Measurements from ENCODE around the gene TEX29. TPM values are rescaled to one million over a fixed set of nuclear protein-coding genes. Genes with fewer than 3 reads are reported as not detected.

TEX29 gene
- total RNA-seq, 1 donor from 2014 or later = not detected

GRCh38 chr13:111354789-111355188 is 34.3 kb downstream of the TEX29 start:
- no peak overlapping the region for H3K27ac ChIP-seq
- Mint-ChIP-seq H3K9me3 (no peaks in the 10 kb centered on the region), H3K27me3 (ENCODE audit: insufficient read depth, low read depth) (no peaks in the 10 kb centered on the region), H3K36me3 (no peaks in the 10 kb centered on the region), H3K4me1 (peaks cover 2% of the 10 kb centered on the region), H3K27ac (no peak overlapping the region), H3K4me3 (no peak overlapping the region)
- H3K9me3 ChIP-seq (ENCODE audit: low read depth) = no peaks in the 10 kb centered on the region
- no peak overlapping the region for H2AFZ ChIP-seq (replicated peaks)
- no peaks in the 10 kb centered on the region for H3F3A ChIP-seq (ENCODE audit: low read depth)
- no peak overlapping the region for H3K4me3 ChIP-seq
- H3K36me3 ChIP-seq = no peaks in the 10 kb centered on the region
- no peaks in the 10 kb centered on the region for H3K27me3 ChIP-seq
- DNase-seq (ENCODE audit: low spot score) = no peak
- no peaks in the 10 kb centered on the region for H4K20me1 ChIP-seq (ENCODE audit: low read depth)
- no peak overlapping the region for H3K9ac ChIP-seq
- no peak overlapping the region for H3K4me2 ChIP-seq
- no peaks in the 10 kb centered on the region for H3K79me2 ChIP-seq (ENCODE audit: low read depth)
- no peak for TF ChIP-seq CTCF (IDR thresholded peaks at IDR 0.05)
- TF ChIP-seq EZH2 (IDR thresholded peaks at IDR 0.05) = no peak
- peaks cover 2% of the 10 kb centered on the region for H3K4me1 ChIP-seq

- Histone ChIP-seq H3K4me1 (peaks cover 9% of the 10 kb centered on the region), H3K27me3 (no peaks in the 10 kb centered on the region), H3K4me2 (no peak overlapping the region), H2AFZ (replicated peaks) (no peak overlapping the region), H3K27ac (no peak overlapping the region), H3K9ac (no peak overlapping the region), H3K79me2 (ENCODE audit: low read depth) (no peaks in the 10 kb centered on the region), H3K36me3 (no peaks in the 10 kb centered on the region), H4K20me1 (ENCODE audit: low read depth) (no peaks in the 10 kb centered on the region), H3K9me3 (ENCODE audit: low read depth) (no peaks in the 10 kb centered on the region), H3K4me3 (no peak overlapping the region), H3F3A (ENCODE audit: low read depth) (no peaks in the 10 kb centered on the region)
- Mint-ChIP-seq H3K4me3 (no peak overlapping the region), H3K36me3 (no peaks in the 10 kb centered on the region), H3K4me1 (peaks cover 12% of the 10 kb centered on the region), H3K27me3 (ENCODE audit: insufficient read depth, low read depth) (peaks cover 3% of the 10 kb centered on the region), H3K9me3 (no peaks in the 10 kb centered on the region), H3K27ac (no peak overlapping the region)
- no peak for DNase-seq (ENCODE audit: low spot score)
- TF ChIP-seq CTCF (IDR thresholded peaks at IDR 0.05) (no peak), EZH2 (IDR thresholded peaks at IDR 0.05) (no peak), EZH2phosphoT487 (IDR thresholded peaks at IDR 0.05) (no peak)
Measured at GRCh38 chr13:111356795-111357194, 36.4 kb downstream of the TEX29 start.

GRCh38 chr13:111359237-111359915 is 38.9 kb downstream of the TEX29 start:
- no peak overlapping the region for H3K27ac Mint-ChIP-seq
- DNase-seq (ENCODE audit: low spot score) = peak; percentile 63

More at GRCh38 chr13:111359237-111359915, 38.9 kb downstream of the TEX29 start:
- no peak overlapping the region for H3K4me2 ChIP-seq
- no peaks in the 10 kb centered on the region for H3K79me2 ChIP-seq (ENCODE audit: low read depth)
- H3K36me3 Mint-ChIP-seq = no peaks in the 10 kb centered on the region
- H3K4me3 Mint-ChIP-seq = no peak overlapping the region
- H3K9me3 ChIP-seq (ENCODE audit: low read depth) = no peaks in the 10 kb centered on the region
- H3K4me1 Mint-ChIP-seq = peaks cover 12% of the 10 kb centered on the region
- H2AFZ ChIP-seq (replicated peaks) = no peak overlapping the region
- no peaks in the 10 kb centered on the region for H3K36me3 ChIP-seq
- no peaks in the 10 kb centered on the region for H3F3A ChIP-seq (ENCODE audit: low read depth)
- no peak overlapping the region for H3K4me3 ChIP-seq
- H3K9me3 Mint-ChIP-seq = no peaks in the 10 kb centered on the region
- no peaks in the 10 kb centered on the region for H4K20me1 ChIP-seq (ENCODE audit: low read depth)
- no peaks in the 10 kb centered on the region for H3K27me3 ChIP-seq
- H3K27me3 Mint-ChIP-seq (ENCODE audit: insufficient read depth, low read depth) = peaks cover 5% of the 10 kb centered on the region
- no peak overlapping the region for H3K27ac ChIP-seq
- H3K4me1 ChIP-seq = peaks cover 9% of the 10 kb centered on the region
- TF ChIP-seq EZH2phosphoT487 (IDR thresholded peaks at IDR 0.05) = no peak
- peak; percentile 38 for TF ChIP-seq CTCF (IDR thresholded peaks at IDR 0.05)
- H3K9ac ChIP-seq = no peak overlapping the region
